ENCODE results near the gene CLK4. TPM values are rescaled to one million over a fixed set of nuclear protein-coding genes. Genes with fewer than 3 reads are reported as not detected.

Gene CLK4
- total and polyA plus RNA-seq, 2 of the 8 experiments (the other 6 are each of a cell fraction or from before 2014, with no cell fraction given), result 8.1 to 12.6 TPM

- no peak for TF ChIP-seq EZH2 (IDR thresholded peaks at IDR 0.05; ENCODE audit: low read depth, low read length, severe bottlenecking)
- no peak for TF ChIP-seq RAD21 (IDR thresholded peaks at IDR 0.05 in 1 of 2, conservative IDR thresholded peaks at IDR 0.05 in 1 of 2; ENCODE audit: low read depth in 2 of 2, low read length in 2 of 2)
- no peak for TF ChIP-seq YY1 (IDR thresholded peaks at IDR 0.05; ENCODE audit: low read depth, low read length)
- TF ChIP-seq SAP30 (IDR thresholded peaks at IDR 0.05; ENCODE audit: insufficient read depth, insufficient replicate concordance, low read length), result no peak
These were observed 41.7 kb upstream of the CLK4 start (continued) for GRCh38 chr5:178668579-178668978.

All from H1 (cell line).